ENCODE results near the gene ESAM.

DNA sequence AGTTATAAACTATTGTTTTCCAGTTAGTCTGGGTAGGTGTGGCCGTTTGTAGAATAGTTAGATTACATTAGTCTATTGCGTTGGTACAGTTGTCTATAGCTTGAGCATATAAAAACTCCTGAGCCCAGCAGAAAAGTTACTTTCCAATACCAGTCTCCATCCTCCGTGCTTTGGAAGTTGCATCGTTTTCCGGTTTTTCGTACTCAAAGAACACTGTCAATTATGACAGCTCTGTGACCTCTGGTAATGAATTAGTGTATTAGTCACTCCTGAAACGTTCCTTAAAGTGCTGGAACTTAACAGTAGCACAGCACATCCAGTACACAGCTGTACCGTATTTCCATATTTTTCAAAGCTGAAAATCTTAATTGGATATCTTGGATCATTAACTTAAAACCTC, 38.9 kb upstream of the ESAM start:
- TF ChIP-seq GATA2 (IDR thresholded peaks at IDR 0.05; ENCODE audit: low read depth, low read length) (no peak), GATA3 (IDR thresholded peaks at IDR 0.05; ENCODE audit: low read depth, low read length) (no peak)
